Limb (tissue), 2 donors: ENCODE data around the gene HIVEP3.

Experiments
- DNase-seq, 2 donors: peaks; one replicate each; pipeline ENCODE4 v3.0.0-alpha.2; 2016; ENCODE audit errors: extremely low spot score in 2 of 2

Gene HIVEP3

DNA sequence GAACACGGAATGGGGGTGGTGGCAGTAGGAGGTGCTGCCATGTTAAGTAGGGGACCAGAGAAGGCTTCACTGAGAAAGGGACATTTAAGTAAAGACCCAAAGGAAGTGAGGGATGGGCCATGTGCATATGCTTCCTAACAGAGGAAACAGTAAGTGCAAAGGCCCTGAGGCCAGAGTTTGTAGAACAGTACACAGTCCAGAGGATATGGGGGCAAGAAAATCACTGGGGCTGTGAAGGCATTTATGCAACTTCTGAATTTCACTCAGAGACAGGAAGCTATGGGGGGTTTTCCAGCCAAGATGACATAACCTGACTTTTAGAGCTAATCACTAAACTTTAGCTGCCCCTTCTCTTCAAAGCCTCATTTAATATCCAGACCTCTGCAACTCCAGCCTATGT, 231.7 kb downstream of the HIVEP3 start:
- no peak for DNase-seq

DNA sequence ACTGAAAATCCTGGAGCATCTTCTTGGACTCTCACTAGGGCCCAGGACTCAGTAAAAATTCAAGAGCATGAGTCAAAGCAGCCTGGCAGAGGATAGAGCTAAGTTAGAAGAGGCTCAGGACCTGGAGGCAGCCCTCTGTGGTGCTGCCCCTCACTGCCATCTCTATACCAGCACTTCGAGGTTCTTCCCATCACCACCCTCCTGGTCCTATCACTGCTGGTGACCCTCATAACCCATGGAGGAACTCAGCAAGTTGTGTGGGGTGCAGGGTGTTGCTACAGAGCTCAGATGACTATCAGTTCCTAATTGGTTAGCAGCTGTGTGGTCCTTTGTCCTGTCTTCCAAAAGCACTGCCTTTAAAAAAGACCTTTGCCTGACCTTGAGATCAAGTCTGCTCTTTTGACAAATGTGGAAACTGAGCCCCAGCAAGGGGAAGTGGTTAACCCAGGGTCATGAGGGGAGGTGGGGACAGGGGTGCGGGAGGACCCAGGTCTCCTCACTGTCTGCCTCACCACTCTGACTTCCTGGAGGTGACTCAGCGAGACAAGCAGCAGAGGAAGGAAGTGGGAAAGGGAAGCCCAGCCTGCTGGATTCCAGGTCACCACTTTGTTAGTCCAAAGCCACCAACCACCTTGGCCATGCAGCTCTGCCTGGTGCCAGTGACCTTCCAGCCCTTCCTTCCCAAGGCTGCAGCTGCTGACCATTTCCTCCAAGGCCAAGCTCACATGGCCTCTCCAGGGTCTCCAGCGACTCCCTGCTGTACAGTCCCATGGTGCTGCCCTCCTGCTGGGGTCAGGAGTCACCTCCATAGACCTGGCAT, 234.8 kb downstream of the HIVEP3 start:
- DNase-seq, result no peak

DNA sequence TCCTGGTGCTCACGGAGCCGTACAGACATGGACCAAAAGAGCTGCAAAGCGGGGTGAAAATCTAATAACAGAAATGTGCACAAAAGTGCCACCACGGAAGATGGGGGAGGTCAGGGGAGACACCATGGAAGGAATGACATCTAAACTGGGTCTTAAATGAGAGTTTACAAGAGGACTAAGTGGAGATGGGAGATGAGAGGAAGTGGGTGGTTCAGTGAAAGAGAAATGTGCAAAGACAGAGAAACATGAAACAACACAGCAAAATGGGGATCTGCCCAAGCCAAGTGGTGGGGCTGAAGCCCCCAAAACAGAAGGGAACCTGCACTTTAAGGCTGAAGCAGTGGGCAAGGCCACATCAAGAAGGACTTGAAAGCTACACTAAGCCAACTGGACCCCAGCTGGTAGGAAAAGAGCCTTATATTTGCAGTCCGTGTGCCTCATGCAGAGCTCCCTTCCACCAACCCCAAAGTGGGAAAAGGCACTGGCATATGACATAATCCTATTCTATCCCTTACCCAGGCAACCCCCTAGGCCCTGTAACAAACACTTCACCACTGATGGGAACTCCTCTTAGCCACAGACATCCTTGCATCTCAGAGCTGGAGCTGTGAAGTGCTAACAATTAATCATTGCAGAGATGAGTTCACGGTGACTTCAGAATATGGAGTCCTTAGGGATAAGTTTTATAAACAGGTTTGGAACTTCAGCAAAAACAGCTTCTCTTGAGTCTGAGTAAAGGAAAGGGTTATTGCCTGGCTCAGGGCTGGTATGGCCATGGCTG, 235.7 kb downstream of the HIVEP3 start:
- DNase-seq, result no peak

DNA sequence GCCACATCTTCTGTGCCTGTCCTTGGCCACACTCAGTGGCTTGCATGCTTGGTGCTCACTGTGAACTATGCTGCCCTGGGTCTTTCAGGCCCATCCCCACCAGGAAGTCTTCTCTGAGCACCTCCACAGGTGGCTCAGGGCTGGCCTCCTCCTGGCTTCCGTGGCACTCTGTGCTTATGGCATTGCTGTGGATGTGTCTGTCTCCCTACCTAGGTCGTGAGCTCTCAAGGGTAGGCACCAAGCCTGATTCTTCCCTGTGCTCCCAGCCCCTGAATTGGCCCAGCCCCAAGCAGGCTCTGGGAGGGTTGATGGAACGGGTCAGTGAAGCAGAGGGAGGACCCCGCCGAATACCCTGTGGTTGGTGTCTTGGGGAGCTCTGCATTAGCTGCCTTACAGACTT, 236.6 kb downstream of the HIVEP3 start:
- no peak for DNase-seq

DNA sequence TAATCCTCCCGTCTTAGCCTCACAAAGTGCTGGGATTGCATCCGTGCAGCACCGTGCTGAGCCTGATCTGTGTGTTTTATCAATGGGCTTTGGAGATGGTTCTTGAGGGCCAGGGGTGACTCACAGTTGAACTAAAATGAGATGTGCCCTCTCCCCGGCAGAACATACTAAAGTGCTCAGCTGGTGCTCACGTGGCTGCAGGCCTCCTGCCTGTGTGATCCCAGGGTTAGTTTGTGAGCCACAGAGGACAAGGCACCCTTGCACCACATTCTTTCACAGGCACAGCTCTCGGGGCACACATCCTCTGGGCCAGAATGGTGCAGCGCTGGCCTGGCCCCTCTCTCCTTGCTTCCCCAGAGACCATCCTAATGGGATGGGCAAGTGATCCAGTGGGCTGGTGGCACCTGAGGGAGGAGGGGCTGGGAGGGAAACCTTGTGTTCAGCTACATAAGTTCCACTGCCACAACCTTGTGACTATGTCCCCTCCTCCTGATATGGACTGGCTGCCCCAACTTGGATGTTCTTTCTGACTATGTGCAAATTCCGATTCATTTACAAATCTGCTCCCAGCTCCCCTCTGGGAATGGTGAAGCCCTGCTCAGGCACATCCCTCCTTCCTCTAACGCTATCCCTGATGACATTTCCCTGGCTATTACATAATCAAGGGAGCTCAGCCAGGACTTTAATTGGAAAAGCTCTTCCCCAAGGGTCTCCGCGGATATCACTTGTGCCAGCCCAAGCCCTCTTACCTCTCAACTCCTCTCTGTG, 237.2 kb downstream of the HIVEP3 start:
- no peak for DNase-seq

DNA sequence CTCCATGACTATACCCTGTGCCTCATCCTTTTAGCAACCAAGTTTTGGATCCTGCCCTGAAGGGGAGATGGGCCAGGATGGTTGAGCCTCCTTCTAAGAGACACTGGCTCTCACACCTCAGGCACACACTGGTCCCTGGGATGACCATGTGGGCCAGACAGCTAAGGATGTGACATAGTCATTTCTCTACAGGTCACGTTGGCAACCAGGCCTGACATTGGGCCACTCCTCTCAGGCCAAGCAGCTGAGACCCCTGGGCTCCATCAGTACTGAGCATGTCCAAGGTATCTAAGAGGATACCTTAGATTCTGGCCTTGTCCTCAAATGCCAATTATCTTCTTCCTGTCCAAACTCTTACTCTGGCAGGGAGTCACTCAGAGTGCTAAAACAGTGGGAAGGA, 238.7 kb downstream of the HIVEP3 start:
- no peak for DNase-seq

DNA sequence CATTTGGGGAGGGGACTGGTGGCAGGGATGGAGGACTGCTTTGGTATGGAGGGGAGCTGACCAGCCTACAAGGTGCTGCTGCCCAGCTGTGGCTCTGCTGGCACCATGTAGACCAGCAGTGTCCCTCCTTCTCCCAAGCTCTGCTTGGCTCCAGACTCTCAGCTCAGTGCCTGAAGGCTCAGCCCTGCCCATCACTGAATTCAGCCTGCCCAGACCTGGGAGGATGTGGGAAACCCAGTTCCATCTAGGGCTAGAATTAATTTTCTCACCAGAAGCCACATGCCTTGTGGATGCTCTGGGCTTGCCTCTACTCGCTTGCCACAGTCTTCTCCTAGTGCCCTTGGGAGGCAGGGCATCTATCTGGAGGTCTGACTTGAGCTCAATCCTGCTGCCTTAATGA, 239.2 kb downstream of the HIVEP3 start:
- no peak for DNase-seq

DNA sequence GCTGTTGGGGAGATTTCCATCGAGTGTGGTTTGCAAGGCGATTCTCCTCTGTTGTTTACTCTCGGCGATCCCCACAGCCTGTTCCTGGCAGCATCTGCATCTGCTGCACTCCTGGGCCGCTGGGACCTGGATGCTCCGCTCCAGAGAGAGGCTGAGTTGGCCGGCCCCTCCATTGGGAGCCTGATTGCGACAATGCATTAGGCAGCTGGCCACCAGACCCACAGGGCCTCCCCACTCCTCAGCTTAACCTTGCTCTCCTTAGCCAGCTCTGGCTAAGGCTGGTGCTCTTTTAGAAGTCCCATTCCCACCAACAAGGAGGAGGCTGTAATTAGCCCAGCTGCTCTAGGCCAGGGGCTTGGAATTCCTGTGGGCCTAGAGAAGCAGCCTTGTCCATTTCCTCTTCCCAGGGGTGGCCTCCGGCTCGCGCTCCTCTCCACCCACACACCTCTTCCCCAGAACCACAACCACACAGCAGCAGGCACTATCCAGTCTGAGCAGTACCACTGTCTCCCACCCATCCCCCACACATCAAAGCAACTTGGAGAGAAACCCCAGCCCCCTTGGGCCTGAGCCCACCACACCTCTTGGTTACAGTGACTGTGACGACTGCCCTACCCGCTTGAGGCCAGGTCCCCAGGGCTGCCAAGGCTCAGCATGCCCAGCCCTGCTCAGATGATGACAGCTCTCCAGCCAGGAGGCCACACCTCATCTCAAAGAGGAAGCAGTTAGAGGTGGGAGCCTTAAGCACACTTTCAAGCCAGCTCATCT, 240.4 kb downstream of the HIVEP3 start:
- DNase-seq, result no peak

DNA sequence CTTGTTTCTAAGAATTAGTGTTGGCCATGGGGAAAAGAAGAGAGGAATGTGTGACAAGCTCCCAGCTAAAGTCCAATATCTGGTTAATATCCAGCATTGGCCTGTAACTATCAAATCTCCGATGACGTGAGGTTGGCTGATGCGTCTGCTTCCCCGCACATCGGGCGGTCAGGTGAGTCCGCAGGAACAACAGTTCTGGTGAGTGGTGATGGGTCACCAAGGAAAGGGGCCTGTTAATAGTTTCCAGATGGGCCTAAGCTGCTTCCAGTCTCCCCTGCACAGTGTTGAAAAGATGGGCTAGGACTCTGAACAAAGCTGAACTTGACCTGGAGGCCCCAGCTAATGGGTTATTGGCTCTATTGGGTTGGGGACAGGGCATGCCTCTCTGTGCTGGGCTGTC, 241.1 kb downstream of the HIVEP3 start:
- no peak for DNase-seq

DNA sequence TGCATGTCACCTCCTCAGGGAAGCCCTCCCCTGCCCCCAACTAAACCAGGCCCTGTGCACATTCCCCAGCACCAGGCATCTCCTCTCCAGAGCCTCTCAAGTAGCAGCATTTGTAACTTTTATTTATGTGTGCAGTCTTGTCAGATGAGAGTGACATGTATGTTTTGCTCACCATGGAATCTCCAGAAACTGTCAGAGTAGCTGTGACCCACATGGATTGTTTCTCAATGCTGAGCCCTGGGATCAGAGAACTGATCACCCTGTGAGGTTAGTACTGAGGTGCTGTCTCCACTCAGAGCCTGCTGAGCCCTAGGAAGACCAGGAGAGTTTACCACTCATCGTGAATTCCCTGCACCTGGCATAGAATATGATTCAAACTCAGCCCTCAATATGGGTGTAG, 243.3 kb downstream of the HIVEP3 start:
- no peak for DNase-seq

DNA sequence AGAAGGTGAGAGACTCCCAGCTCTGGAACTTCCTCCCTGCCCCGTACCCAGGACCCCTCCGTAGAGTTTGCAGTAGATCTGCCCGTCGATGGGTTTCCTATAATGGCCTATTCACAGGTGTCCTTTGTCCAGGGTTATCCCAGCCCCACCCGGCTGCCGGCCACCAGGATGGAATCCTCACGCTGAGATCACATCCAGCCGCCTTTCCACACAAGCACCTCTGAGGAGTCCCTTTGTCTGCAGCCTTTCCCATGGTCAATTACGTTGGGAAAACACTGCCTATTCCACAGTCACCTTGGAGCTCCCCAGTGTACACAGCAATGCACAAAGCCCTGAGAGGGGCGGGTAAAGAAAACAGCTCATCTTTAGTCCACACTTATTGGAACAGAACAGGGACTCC, 244.2 kb downstream of the HIVEP3 start:
- no peak for DNase-seq

DNA sequence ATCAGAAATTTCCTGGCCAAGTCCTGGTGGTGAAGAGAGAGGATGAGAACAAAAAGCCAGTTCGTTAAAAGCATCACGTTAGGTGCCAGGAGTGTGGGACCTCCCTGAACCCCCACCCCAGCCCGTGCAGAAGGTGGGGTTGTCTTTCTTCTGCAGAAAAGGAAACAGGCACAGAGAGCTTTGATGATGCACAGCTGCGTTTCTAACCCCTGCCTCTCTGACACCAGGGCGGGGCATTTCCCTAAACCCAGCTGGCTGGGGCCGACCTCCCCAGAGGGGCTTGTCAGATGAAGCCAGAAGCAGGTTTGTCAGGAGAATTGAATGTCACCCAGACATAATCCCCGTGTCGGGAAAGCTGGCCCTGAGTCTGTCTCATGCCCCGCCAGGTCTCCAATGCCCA, 244.9 kb downstream of the HIVEP3 start:
- peak in 1 of 2 donors; percentile 40 for DNase-seq

DNA sequence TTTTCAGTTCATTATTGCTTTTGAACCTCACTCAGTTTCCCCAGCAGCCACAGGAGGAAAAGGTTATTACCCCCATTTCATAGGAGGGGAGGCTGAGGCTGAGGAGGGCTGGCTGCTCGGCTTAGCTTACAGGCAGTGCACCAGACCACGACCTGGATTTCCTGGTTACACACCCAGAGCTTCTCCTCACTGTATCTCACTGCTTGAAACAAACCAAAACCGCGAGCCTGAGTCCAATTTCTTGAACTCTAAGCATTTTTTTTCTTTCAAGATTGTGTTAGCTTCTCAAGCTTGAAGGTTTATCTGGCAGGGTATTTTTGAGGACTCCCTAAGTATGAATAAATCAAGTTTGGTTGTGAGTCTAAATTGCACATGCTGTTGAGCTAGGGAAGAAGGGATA, 245.3 kb downstream of the HIVEP3 start:
- DNase-seq, result peak in 1 of 2 donors; percentile 40

DNA sequence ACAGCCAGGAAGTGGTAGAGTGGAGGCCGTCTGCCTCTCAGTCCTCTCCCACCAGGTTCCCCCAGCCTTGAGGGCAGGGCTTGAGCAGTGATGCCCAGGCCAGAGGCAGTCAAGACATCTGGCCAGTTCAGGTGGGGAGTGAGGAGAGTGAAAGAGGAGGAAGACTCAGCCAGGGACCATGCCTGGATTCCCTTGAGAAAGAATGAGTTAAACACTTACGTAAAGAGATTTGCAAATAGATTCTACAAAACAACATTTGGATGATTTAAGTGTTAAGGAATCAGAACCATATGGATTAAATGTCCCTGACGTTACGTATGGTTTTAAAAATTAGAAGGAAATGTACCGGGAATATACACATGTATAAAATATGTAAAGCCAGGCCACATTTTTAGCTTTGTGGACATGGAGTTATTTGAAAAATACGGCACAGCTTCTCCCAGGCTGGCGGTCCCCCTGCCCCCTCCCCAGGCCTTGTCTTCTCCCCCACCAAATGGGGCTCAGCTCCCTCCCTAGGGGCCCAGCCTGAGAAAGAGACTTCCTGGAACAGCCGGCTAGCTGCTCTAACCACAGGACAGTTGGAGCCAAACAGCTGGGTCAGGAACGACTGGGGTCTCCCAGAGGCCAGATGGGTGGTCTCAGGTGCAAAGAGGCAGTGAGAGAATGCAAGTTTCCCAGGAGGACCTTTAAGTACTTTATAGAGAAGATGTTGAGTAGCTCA, 245.9 kb downstream of the HIVEP3 start:
- peak; percentile 72 to 78 for DNase-seq

DNA sequence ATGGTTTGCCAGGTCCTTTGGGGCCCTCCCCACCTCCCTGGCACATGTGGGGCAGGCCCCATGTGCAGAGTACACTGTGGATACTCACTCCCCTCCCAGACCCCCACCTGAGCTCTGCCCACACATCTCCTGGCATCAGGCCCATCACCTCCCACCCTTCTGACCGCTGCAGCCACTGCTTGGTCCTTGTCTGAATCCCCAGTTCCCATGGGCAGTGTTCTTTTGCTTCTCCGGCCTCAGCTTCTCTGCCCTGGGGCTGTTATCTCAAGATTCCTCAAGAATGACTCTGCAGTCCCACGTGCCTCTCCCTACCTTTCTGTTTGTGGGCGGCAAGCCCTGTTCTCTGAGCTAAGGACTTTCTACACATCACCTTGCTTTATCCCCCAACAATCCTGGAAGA, 246.5 kb downstream of the HIVEP3 start:
- no peak for DNase-seq

DNA sequence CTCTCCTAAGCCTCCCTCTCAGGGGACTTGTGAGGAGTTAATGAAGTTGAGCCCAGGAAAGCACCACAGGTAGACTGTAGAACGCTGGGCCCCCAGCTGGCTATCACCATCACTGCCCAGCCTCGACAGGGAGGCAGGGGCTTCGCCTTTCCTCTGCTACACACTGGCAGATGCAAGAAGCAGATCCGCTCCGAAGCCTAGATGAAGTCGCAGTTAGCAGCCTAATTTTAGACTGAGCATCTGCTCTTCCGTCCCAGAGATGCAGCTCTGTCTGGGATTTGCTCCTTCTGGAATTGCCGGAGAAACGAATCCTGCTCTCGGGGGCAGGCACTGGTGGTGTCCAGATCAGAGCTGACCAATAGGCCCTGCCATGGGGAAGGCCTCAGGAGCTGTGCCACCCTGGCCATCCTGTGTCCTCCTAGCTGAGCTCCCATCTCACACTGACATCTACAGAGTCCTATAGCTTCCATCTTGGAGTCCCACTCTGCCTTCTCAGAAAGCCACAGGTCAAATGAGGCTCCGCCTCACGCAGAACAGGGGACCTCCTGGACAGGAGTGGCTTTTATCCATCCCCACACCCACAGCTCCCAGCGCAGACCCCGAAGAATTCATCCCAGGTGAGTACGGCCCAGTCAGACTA, 247.5 kb downstream of the HIVEP3 start:
- no peak for DNase-seq

DNA sequence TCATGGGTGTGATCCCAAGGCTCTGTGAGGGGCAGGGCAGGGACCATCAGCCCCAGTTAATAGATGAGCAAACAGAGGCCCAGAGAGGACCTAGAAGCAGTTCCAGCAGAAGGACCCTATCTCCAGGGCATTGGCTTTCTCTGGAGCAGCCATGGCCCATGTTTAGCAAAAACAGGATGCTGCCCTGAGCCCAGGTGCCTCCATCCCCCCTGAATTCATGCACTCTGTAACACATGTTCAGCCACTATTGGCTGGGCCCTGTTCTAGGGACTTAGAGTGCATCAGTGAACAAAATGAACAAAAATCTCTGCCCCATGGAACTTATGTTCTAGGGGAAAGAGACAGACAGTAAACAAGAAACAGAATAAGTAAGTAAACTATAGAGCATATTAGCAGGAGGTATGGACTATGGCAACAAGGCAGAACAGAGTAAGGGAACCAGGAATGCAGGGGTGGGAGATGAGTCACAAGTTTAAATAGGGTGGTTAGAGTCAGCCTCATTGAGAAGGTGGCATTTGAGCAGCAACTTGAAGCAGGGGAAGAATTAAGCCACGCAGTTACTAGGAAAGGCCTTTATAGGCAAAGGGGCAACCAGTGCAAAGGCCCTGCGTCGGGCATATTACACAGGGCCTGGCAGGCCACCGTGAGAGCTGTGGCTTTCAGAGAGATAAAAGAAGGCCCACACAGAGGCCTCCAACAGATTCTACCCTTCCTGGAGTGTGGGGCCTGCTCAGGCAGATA, 248.3 kb downstream of the HIVEP3 start:
- DNase-seq, result no peak

DNA sequence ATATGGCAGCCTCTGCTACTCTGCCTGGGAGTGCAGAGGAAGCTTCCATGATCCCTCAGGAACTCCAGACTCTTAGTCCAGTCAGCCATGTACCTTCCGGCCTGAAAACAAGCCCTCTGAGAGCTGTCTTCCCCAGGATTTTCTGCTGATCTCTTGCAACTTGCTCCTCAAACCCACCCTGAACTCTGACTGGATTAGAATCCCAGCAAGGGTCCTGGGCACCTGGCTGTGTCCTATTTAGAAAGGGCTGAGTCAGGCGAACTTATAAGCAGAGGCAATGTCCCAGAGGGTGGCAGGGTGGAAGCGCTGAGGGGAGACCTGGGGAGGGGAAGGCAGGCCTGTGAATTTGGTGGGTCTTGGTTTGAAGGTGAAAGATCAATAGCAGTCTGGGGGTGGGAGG, 249.8 kb downstream of the HIVEP3 start:
- no peak for DNase-seq

DNA sequence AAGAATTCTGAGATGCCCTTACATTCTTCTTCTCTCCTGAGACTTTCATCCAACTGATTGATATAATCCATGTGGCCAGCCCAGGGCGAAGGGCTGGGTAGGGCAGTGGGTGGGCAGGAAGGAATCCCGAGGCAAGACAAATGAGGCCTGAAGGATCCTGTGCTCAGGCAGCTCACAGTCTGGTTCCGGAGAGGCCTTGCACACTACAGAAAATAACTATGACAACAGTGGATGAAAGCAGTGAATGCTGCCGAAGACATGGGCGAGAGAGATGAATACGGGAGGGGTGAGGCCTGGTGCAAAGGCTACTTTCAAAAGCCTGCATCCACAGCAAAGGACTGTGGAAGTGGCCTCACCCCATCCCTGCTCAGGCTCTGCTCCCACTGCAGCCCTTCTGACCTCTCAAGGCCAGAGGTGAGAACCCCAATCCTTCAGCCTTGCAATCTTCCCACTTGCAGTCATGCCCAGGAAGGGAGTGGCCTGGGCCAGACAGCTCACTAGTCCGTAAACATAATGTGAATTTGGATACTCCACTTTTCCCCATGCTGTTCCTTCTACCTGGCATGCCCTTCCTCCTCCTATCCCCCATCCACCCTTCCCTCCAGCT, 250.6 kb downstream of the HIVEP3 start:
- DNase-seq, result no peak
